LoVo (cell line): ENCODE results near the gene PWP2.
"Not testable (repeated sequence)": the region's sequence is repeated elsewhere in the genome, so short reads cannot be mapped to it uniquely, and the experiment has no call there.

Experiments used
- DNase-seq: peaks from one replicate; pipeline ENCODE4 v3.0.0-alpha.2; 2016; ENCODE audit warnings: low spot score

Gene PWP2

GRCh38 chr21:44138039-44138438 is 30.8 kb downstream of the PWP2 start:
- not testable (repeated sequence) for DNase-seq

GRCh38 chr21:44139787-44140551 is 32.8 kb downstream of the PWP2 start:
- not testable (repeated sequence) for DNase-seq

GRCh38 chr21:44140552-44140932 is 33.3 kb downstream of the PWP2 start:
- DNase-seq, result not testable (repeated sequence)

GRCh38 chr21:44142470-44142869 is 35.3 kb downstream of the PWP2 start:
- not testable (repeated sequence) for DNase-seq

- not testable (repeated sequence) for DNase-seq
These were observed 36.2 kb downstream of the PWP2 start for GRCh38 chr21:44143380-44143779.

GRCh38 chr21:44143996-44144395 is 36.8 kb downstream of the PWP2 start:
- not testable (repeated sequence) for DNase-seq

GRCh38 chr21:44144784-44145602 is 37.8 kb downstream of the PWP2 start:
- DNase-seq, result not testable (repeated sequence)

- not testable (repeated sequence) for DNase-seq
These were observed 38.4 kb downstream of the PWP2 start for GRCh38 chr21:44145616-44146015.

GRCh38 chr21:44147108-44147507 is 39.9 kb downstream of the PWP2 start:
- not testable (repeated sequence) for DNase-seq

- DNase-seq, result not testable (repeated sequence)
These were observed 43.1 kb downstream of the PWP2 start for GRCh38 chr21:44150255-44150654.

- not testable (repeated sequence) for DNase-seq
These were observed 46.2 kb downstream of the PWP2 start for GRCh38 chr21:44153214-44153888.

GRCh38 chr21:44153889-44154228 is 46.7 kb downstream of the PWP2 start:
- not testable (repeated sequence) for DNase-seq

GRCh38 chr21:44154816-44155230 is 47.6 kb downstream of the PWP2 start:
- DNase-seq, result not testable (repeated sequence)

- not testable (repeated sequence) for DNase-seq
These were observed 48.2 kb downstream of the PWP2 start for GRCh38 chr21:44155231-44155993.

GRCh38 chr21:44155994-44156380 is 48.8 kb downstream of the PWP2 start:
- not testable (repeated sequence) for DNase-seq

GRCh38 chr21:44157439-44158081 is 50.4 kb downstream of the PWP2 start:
- not testable (repeated sequence) for DNase-seq

GRCh38 chr21:44158082-44158468 is 50.9 kb downstream of the PWP2 start:
- DNase-seq, result not testable (repeated sequence)

GRCh38 chr21:44159349-44160297 is 52.4 kb downstream of the PWP2 start:
- DNase-seq, result not testable (repeated sequence)

GRCh38 chr21:44160298-44160672 is 53.1 kb downstream of the PWP2 start:
- not testable (repeated sequence) for DNase-seq

- DNase-seq, result not testable (repeated sequence)
These were observed 53.6 kb downstream of the PWP2 start for GRCh38 chr21:44160821-44161220.
